Colonic mucosa (tissue), 4 donors: ENCODE results near the gene EFCAB8. TPM values are rescaled to one million over a fixed set of nuclear protein-coding genes. Genes with fewer than 3 reads are reported as not detected.

Source experiments
- DNase-seq: peaks from one replicate; pipeline ENCODE4 v3.0.0-alpha.2; 2020
- H3K27ac ChIP-seq: fragments of 200-600 bp; one replicate; pipeline ENCODE4 v1.8.0; 2021
- H3K27me3 ChIP-seq: fragments of 200-600 bp; one replicate; pipeline ENCODE4 v1.8.0; 2021
- H3K36me3 ChIP-seq: fragments of 200-600 bp; one replicate; pipeline ENCODE4 v1.8.0; 2021
- H3K4me1 ChIP-seq: fragments of 200-600 bp; one replicate; pipeline ENCODE4 v1.8.0; 2021; ENCODE audit warnings: mild to moderate bottlenecking
- H3K4me3 ChIP-seq: fragments of 200-600 bp; one replicate; pipeline ENCODE4 v1.8.0; 2021
- H3K9ac ChIP-seq, 2 donors: one replicate each; pipeline ENCODE4 v1.7.0; 2013; ENCODE audit warnings: control low read depth in 2 of 2, low read depth in 2 of 2, low read length in 2 of 2
- H3K9me3 ChIP-seq: fragments of 200-600 bp; one replicate; pipeline ENCODE4 v1.8.0; 2021
- intact Hi-C: fragments of 100-400 bp; cut with DNase I; formaldehyde crosslinking; loops from one replicate; pipeline ENCODE4 v1.14.1; 2022
- total RNA-seq, 2 donors: library from RNA; stranded (reverse); fragmentation: NEBNext Ultra II Directional in 1 of 2; extraction: Animal tissue kit (Norgen Biotek cat#: 25700) in 1 of 2; gene quantifications; one replicate each; pipeline ENCODE4 v1.2.1, GENCODE V29; 2021
- TF ChIP-seq, protein P1 (sequence below): fragments of 200-600 bp; IDR thresholded peaks from one replicate; pipeline ENCODE4 v1.8.0; 2022; ENCODE audit warnings: antibody characterized with exemption, mild to moderate bottlenecking
- donor health status: healthy.
- donor health status: DM: no; HTN: no; CAD: no.
- donor health status: DM: no; HTN: no; CAD: no.

Gene EFCAB8
- total RNA-seq, 2 donors from 2014 or later = 0.11 to 0.72 TPM

DNA sequence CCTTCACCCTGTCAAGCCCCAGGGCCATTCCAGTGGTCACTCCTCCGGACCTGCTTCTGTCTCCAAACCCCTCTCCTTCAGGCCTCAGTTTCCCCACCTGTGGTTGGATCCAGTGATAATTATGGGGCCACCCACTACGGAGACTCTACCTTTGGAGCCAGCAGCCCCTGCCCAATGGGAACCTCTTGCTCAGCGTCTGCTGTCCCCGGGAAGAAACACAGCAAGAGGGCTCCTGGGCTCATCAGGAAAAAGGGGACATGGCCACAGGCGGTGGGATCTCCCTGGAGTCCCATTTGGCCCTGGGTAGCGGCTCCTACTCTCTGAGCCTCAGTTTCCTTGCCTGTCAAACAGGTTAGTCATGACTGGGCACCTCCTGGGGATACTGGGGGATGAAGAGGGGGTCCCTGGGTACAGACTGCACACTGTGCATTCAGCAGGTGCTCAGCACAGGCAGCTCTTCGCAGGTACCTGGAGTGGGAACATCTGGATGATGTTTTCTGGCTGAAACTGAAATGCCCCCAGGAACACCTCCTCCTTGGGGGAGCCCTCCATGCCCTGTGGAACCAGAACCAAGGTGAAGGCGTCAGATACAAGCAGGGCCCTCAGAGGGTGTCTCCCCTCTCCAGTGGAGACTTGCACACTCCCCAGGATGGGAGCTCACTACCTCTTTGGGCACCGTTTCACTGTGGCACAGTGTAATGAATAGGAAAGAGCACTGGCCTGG lies 126.1 kb downstream of the EFCAB8 start:
- no peak for DNase-seq
- intact Hi-C loops = no loop called here
- TF ChIP-seq, protein P1, sequence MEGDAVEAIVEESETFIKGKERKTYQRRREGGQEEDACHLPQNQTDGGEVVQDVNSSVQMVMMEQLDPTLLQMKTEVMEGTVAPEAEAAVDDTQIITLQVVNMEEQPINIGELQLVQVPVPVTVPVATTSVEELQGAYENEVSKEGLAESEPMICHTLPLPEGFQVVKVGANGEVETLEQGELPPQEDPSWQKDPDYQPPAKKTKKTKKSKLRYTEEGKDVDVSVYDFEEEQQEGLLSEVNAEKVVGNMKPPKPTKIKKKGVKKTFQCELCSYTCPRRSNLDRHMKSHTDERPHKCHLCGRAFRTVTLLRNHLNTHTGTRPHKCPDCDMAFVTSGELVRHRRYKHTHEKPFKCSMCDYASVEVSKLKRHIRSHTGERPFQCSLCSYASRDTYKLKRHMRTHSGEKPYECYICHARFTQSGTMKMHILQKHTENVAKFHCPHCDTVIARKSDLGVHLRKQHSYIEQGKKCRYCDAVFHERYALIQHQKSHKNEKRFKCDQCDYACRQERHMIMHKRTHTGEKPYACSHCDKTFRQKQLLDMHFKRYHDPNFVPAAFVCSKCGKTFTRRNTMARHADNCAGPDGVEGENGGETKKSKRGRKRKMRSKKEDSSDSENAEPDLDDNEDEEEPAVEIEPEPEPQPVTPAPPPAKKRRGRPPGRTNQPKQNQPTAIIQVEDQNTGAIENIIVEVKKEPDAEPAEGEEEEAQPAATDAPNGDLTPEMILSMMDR = no peak
- H3K9me3 ChIP-seq = no peaks in the 10 kb centered on the region
- H3K4me3 ChIP-seq = no peak overlapping the region
- no peak overlapping the region for H3K27ac ChIP-seq
- no peak overlapping the region for H3K9ac ChIP-seq
- no peaks in the 10 kb centered on the region for H3K4me1 ChIP-seq
- no peaks in the 10 kb centered on the region for H3K36me3 ChIP-seq
- no peaks in the 10 kb centered on the region for H3K27me3 ChIP-seq

DNA sequence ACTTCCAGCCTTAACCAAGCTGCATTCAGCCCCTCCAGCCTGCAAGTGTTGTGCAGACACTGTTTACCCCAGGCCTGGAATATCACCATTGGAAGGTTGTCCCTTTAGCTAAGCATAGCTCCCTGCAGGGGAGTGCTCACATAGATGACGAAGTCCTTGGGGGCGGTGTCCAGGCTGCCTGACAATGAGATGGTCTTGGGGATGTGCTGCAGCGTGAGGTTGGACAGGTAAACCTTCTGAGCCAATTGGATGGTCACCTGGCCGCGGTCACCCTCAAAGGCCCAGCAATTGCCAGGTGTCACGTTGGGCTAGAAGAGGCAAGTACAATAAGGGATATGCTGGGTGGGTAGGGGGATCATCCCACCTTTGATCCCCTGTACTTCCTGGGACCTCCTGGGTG lies 126.9 kb downstream of the EFCAB8 start:
- Histone ChIP-seq H3K4me3 (no peak overlapping the region), H3K27ac (no peak overlapping the region), H3K36me3 (no peaks in the 10 kb centered on the region), H3K4me1 (no peaks in the 10 kb centered on the region), H3K9me3 (no peaks in the 10 kb centered on the region), H3K9ac (no peak overlapping the region), H3K27me3 (no peaks in the 10 kb centered on the region)
- intact Hi-C loops = no loop called here
- TF ChIP-seq, protein P1 = no peak
- no peak for DNase-seq

DNA sequence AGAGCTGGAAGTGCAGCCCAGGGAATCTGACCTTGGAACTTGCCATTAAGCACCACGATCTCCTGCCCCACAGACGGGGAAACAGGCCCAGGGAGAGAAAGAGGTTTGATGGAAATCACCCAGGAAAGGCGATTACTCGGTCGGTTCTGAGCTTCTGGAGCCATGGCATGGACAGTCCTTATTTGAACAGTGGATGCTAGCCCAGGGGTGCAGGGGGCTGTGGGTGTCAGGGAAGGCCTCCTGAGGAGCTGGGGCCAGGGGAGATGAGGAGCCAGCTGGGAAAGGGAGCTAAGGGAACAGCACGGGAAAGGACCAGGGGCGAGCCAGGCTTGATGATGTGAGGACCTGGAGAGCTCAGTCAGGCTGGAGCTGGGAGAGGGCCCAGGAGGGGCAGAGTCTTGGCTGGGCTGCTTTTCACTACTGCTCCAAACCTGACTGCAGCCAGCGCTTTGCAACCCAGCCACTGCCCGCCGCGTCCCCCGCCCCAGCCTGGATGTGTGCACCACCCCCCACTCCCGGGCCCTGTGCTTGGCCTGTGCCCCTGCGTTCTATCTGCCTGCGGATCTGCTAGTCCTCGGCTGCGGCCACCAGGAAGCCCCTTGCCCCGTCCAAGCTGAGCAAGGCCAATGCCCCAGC lies 127.7 kb downstream of the EFCAB8 start:
- Histone ChIP-seq H3K36me3 (no peaks in the 10 kb centered on the region), H3K9me3 (no peaks in the 10 kb centered on the region), H3K4me3 (no peak overlapping the region), H3K4me1 (no peaks in the 10 kb centered on the region), H3K9ac (no peak overlapping the region), H3K27me3 (no peaks in the 10 kb centered on the region), H3K27ac (no peak overlapping the region)
- no peak for DNase-seq
- TF ChIP-seq, protein P1 = no peak
- intact Hi-C loops = no loop called here

DNA sequence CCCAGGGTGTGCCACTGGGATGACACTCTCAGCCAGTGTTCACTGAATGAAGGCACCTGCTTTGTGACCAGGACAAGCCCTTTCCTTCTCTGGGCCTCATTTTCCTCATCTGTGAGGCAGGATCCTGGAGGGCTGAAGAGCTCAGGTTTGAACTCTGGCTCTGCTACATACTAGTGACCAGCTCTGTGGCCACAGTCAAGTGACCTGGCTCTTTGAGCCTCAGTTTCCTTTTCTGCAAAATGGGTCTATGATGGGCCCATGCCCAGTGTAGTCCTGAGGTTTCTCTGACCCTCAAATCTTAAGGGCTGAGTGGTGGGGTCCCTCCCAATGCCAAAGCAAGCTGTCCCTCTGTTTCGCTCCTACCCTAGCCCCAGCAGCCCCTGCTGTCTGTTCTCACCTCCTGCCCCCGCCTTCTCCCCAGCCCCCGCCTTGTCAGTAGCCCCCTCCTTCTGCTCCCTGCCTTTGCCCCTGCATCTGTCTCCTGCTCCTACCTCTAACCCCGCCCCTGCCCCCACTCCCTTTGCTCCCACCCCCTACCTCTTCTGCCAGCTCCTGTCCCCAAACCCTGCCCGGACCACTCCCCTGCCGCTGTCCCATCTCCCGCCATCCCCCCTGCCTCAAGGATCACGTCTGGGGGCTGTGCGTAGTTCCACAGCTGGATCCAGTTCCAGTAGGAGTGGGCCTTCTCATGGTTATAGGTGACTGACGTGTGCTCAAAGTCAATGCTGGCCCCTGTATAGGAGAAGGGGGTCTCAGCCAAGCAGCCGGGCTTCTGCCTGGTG lies 128.5 kb downstream of the EFCAB8 start:
- Histone ChIP-seq H3K27me3 (no peaks in the 10 kb centered on the region), H3K4me1 (no peaks in the 10 kb centered on the region), H3K4me3 (no peak overlapping the region), H3K9me3 (no peaks in the 10 kb centered on the region), H3K36me3 (no peaks in the 10 kb centered on the region), H3K9ac (no peak overlapping the region), H3K27ac (no peak overlapping the region)
- TF ChIP-seq, protein P1 = no peak
- intact Hi-C loops = no loop called here
- no peak for DNase-seq

DNA sequence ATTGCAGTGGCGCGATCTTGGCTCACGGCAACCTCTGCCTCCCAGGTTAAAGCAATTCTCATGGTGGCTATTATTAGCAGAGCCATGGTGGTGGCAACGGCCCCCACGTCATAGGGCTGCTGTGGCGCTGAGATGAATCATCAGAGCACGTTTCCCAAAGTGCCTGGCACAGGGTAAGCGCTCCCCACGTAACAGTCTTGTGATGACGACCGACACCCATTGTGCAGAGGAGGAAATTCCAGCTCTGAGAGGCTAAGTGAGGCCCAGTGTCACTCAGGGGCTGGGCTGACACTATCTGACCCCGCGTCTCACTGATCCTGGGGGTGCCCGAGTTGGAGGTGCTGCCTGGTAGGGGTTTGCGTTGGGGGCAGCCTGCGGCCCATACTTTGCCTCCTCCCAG lies 129.3 kb downstream of the EFCAB8 start:
- TF ChIP-seq, protein P1 = no peak
- H3K27ac ChIP-seq = no peak overlapping the region
- DNase-seq = no peak

More for the DNA sequence above, 129.3 kb downstream of the EFCAB8 start:
- H3K9ac ChIP-seq = no peak overlapping the region
- no peaks in the 10 kb centered on the region for H3K36me3 ChIP-seq
- H3K9me3 ChIP-seq = no peaks in the 10 kb centered on the region
- H3K4me1 ChIP-seq = no peaks in the 10 kb centered on the region
- H3K4me3 ChIP-seq = no peak overlapping the region
- intact Hi-C loops = no loop called here
- no peaks in the 10 kb centered on the region for H3K27me3 ChIP-seq
